HG02981 (cell line): ENCODE measurements around the gene SDCCAG8.

Experiments used
- ATAC-seq: cut with Tn5 transposase; IDR thresholded peaks from one replicate; pipeline ENCODE4 v1.9.1; 2021; ENCODE audit warnings: mild to moderate bottlenecking, moderate library complexity; ENCODE audit not compliant: unreplicated experiment

The SDCCAG8 gene

GRCh38 chr1:243477731-243478290 lies 222.0 kb downstream of the SDCCAG8 start:
- no peak for ATAC-seq

- ATAC-seq, result no peak
Measured at GRCh38 chr1:243481101-243481500, 225.3 kb downstream of the SDCCAG8 start.

GRCh38 chr1:243482141-243483022 lies 226.5 kb downstream of the SDCCAG8 start:
- ATAC-seq, result no peak

- ATAC-seq, result no peak
Measured at GRCh38 chr1:243483071-243483771, 227.4 kb downstream of the SDCCAG8 start.

- ATAC-seq, result no peak
Measured at GRCh38 chr1:243483952-243484351, 228.1 kb downstream of the SDCCAG8 start.

GRCh38 chr1:243487036-243487648 lies 231.3 kb downstream of the SDCCAG8 start:
- no peak for ATAC-seq

- no peak for ATAC-seq
Measured at GRCh38 chr1:243487649-243488227, 231.9 kb downstream of the SDCCAG8 start.

GRCh38 chr1:243488459-243489157 lies 232.8 kb downstream of the SDCCAG8 start:
- no peak for ATAC-seq

- ATAC-seq, result no peak
Measured at GRCh38 chr1:243489158-243489527, 233.3 kb downstream of the SDCCAG8 start.

GRCh38 chr1:243489681-243490546 lies 234.1 kb downstream of the SDCCAG8 start:
- no peak for ATAC-seq

- no peak for ATAC-seq
Measured at GRCh38 chr1:243490748-243491686, 235.2 kb downstream of the SDCCAG8 start.

GRCh38 chr1:243493156-243494129 lies 237.6 kb downstream of the SDCCAG8 start:
- ATAC-seq, result no peak

- ATAC-seq, result no peak
Measured at GRCh38 chr1:243494741-243495431, 239.0 kb downstream of the SDCCAG8 start.

GRCh38 chr1:243495442-243496186 lies 239.8 kb downstream of the SDCCAG8 start:
- ATAC-seq, result no peak

- ATAC-seq, result no peak
Measured at GRCh38 chr1:243496187-243496646, 240.4 kb downstream of the SDCCAG8 start.

GRCh38 chr1:243496806-243497205 lies 241.0 kb downstream of the SDCCAG8 start:
- no peak for ATAC-seq
